PFSK-1 (cell line): ENCODE results near the gene FGD2.

Source experiments
- FOXP2 ChIP-seq: optimal IDR thresholded peaks from 2 replicates; pipeline ENCODE3; 2011; ENCODE audit warnings: borderline replicate concordance, control low read depth, inconsistent platforms; ENCODE audit not compliant: insufficient read depth; ENCODE audit errors: extremely low read length, extremely low read depth
- POLR2AphosphoS5 ChIP-seq: IDR thresholded peaks from 2 replicates; pipeline ENCODE4 v1.6.1; 2012; ENCODE audit warnings: low read depth, mild to moderate bottlenecking, control low read depth, low read length, moderate library complexity
- SIN3A ChIP-seq: IDR thresholded peaks from 2 replicates; pipeline ENCODE4 v1.6.1; 2012; ENCODE audit warnings: mild to moderate bottlenecking, low read length, moderate library complexity, borderline replicate concordance; ENCODE audit not compliant: insufficient read depth
- TAF1 ChIP-seq: IDR thresholded peaks from 2 replicates; pipeline ENCODE4 v1.6.1; 2012; ENCODE audit warnings: low read length, control low read depth, borderline replicate concordance; ENCODE audit not compliant: insufficient read depth
- TF ChIP-seq, protein P1 (sequence below), 2 experiments: IDR thresholded peaks; 2 replicates each; pipeline versions ENCODE4 v1.6.1 to v1.8.0; 2011 to 2012; ENCODE audit warnings: low read depth in 2 of 2, low read length in 2 of 2, control low read depth in 1 of 2, inconsistent platforms in 1 of 2, mild to moderate bottlenecking in 1 of 2, moderate library complexity in 1 of 2; ENCODE audit not compliant: insufficient read depth in 1 of 2

Gene FGD2

DNA sequence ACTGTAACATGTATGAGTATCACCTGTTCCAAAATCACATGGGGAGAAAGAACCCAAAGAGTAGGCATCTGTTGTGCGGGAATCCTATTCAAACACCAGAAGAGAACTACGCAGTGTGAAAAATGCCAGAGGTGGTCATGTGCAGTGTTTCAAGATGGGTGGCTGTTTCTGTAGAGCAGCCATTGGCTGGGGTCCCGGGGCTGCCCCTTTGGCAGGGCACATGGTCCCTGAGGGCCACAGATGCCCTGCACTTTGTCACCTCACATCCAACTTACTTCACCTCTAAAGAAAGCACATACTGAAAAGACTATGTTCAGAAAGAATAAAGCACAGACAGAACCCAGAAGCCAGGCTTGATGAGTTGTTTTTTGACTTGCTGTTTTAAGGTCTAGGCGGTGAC lies 31.8 kb upstream of the FGD2 start:
- TF ChIP-seq FOXP2 (no peak), POLR2AphosphoS5 (peak; percentile 29; the same call in 1 of the 2 replicates)

DNA sequence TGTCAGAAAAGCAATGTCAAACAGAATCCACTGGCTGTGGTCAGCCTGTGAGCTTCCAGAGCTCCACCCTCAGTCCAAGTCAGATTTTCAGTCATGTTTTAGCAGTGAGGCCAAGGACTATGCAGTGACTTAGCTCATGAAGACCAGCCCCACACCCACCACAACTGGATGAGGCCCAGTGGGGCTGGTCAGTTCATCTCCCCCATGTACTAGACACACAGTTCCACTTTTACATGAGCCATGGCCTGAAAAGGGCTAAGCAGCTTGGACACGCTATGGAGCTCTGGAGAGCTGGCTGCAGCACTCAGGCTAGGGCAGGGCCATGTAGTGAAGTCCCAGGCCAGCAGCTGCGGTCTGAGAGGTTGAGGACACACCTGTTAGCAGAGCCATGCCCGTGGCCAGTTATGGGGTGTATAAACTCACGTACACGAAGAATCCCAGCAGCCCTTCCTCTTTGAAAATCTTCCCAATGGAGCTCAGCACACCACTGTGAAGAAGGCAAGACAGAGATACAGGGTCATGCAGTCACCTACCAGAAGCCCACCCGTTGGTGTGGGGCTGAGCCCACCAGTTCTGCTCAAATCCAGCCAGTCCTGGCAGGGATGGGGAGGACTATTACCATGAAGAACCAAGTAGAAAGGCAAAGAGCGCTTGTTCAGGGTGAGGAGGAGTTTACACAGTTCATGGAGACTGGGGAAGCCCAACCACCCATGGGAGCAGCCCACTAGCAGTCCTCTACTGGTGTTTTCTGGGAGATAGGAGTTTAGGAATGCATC lies 30.0 kb upstream of the FGD2 start:
- TF ChIP-seq TAF1, result no peak
- no peak for TF ChIP-seq FOXP2
- TF ChIP-seq POLR2AphosphoS5, result no peak
- TF ChIP-seq SIN3A, result no peak

- TF ChIP-seq, protein P1, sequence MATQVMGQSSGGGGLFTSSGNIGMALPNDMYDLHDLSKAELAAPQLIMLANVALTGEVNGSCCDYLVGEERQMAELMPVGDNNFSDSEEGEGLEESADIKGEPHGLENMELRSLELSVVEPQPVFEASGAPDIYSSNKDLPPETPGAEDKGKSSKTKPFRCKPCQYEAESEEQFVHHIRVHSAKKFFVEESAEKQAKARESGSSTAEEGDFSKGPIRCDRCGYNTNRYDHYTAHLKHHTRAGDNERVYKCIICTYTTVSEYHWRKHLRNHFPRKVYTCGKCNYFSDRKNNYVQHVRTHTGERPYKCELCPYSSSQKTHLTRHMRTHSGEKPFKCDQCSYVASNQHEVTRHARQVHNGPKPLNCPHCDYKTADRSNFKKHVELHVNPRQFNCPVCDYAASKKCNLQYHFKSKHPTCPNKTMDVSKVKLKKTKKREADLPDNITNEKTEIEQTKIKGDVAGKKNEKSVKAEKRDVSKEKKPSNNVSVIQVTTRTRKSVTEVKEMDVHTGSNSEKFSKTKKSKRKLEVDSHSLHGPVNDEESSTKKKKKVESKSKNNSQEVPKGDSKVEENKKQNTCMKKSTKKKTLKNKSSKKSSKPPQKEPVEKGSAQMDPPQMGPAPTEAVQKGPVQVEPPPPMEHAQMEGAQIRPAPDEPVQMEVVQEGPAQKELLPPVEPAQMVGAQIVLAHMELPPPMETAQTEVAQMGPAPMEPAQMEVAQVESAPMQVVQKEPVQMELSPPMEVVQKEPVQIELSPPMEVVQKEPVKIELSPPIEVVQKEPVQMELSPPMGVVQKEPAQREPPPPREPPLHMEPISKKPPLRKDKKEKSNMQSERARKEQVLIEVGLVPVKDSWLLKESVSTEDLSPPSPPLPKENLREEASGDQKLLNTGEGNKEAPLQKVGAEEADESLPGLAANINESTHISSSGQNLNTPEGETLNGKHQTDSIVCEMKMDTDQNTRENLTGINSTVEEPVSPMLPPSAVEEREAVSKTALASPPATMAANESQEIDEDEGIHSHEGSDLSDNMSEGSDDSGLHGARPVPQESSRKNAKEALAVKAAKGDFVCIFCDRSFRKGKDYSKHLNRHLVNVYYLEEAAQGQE (IDR thresholded peaks at IDR 0.05; ENCODE audit: insufficient read depth in 1 of 2, low read depth in 2 of 2, low read length in 2 of 2), result no peak
These were observed 29.5 kb upstream of the FGD2 start for GRCh38 chr6:36976007-36976264.

DNA sequence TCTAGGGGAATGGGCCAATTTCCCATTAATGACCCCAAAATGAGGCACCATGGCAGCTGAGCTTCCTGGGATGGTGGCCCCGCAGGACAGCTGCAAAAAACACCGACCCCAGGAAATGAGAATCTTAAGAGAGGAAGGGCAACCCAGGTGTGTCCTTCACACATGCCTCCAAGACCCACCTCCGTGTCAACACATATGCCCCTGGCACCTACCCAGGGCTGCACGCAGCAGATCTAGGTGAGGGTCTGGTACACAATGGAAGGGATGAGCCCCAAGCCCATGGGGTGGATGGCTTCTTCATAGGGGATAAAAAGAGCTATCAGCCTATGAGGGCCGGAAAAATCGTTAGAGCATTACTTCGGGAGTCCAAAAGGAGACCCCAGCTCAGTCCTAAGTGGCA lies 28.9 kb upstream of the FGD2 start:
- no peak for TF ChIP-seq SIN3A
- no peak for TF ChIP-seq POLR2AphosphoS5
- TF ChIP-seq, protein P1 (IDR thresholded peaks at IDR 0.05; ENCODE audit: insufficient read depth in 1 of 2, low read depth in 2 of 2, low read length in 2 of 2), result no peak
- TF ChIP-seq TAF1, result no peak
- TF ChIP-seq FOXP2, result no peak

- no peak for TF ChIP-seq POLR2AphosphoS5
- TF ChIP-seq TAF1, result no peak
- TF ChIP-seq, protein P1 (IDR thresholded peaks at IDR 0.05; ENCODE audit: insufficient read depth in 1 of 2, low read depth in 2 of 2, low read length in 2 of 2), result no peak
- no peak for TF ChIP-seq SIN3A
- TF ChIP-seq FOXP2, result no peak
These were observed 28.5 kb upstream of the FGD2 start for GRCh38 chr6:36976931-36977330.

DNA sequence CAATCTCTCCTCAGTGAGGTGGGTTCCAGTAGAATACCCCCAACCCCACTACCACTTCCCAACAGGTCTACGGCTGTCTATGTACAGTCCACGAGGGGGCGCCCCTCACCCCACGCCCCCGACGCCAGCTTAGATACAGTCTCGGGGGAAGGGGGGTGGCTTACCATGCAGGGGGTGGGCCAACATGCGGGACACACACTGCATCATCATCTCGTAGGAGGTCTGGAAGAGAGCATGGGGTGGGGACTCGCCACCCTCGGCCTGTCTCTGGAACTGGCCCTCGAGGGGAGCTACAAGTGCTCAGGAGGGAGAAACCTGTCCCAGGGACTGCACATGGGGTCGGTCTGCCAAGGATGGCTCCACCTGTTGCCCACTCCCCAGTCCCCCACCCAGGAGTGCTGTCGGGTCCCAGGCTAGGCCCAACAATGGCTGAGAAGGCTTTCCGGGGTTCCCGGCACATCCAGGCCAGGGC lies 27.9 kb upstream of the FGD2 start:
- TF ChIP-seq FOXP2 (no peak), SIN3A (no peak), POLR2AphosphoS5 (no peak), TAF1 (no peak)
- TF ChIP-seq, protein P1 (IDR thresholded peaks at IDR 0.05; ENCODE audit: insufficient read depth in 1 of 2, low read depth in 2 of 2, low read length in 2 of 2), result no peak
